ENCODE measurements around the gene RHOT1.

- no peak for TF ChIP-seq CTCF (IDR thresholded peaks at IDR 0.05 in 8 of 11, conservative IDR thresholded peaks at IDR 0.05 in 3 of 11)
- no peak for TF ChIP-seq POLR2A (IDR thresholded peaks at IDR 0.05)
Measured at GRCh38 chr17:32123782-32124181, 18.5 kb upstream of the RHOT1 start.
